Activated B cell treated with CpG ODN at 0.5 μM for 24 hours (primary cell): ENCODE measurements around the gene CTNNBL1. TPM values are rescaled to one million over a fixed set of nuclear protein-coding genes. Genes with fewer than 3 reads are reported as not detected.
A peak's percentile ranks its signal among the peaks of the same experiment; 100 is the strongest.

Experiments
- ATAC-seq: fragments of 200-7000 bp; cut with Tn5 transposase; one replicate; pipeline ENCODE4 v1.10.0; 2021; ENCODE audit warnings: low read depth, mild to moderate bottlenecking, moderate library complexity
- CTCF ChIA-PET: fragments of 350-600 bp; sonication (Branson Sonifier 250); formaldehyde crosslinking; loops from one replicate; lab custom pipeline; 2021; ENCODE audit warnings: antibody characterized with exemption; lab: Charles Lee
- POLR2A ChIA-PET: fragments of 350-600 bp; sonication (Branson Sonifier 250); formaldehyde crosslinking; loops from one replicate; lab custom pipeline; 2021; ENCODE audit warnings: antibody characterized with exemption; lab: Charles Lee
- DNase-seq: peaks from one replicate; pipeline ENCODE4 v3.0.0; 2022
- H3K27ac Mint-ChIP-seq: one replicate; pipeline ENCODE4 v1.8.0; 2020; ENCODE audit warnings: mixed read lengths
- H3K27me3 Mint-ChIP-seq: one replicate; pipeline ENCODE4 v1.8.0; 2021; ENCODE audit warnings: mixed read lengths
- H3K36me3 Mint-ChIP-seq: one replicate; pipeline ENCODE4 v1.8.0; 2021; ENCODE audit warnings: low read depth, mixed read lengths
- H3K4me1 Mint-ChIP-seq: one replicate; pipeline ENCODE4 v1.8.0; 2021; ENCODE audit warnings: mixed read lengths
- H3K4me3 Mint-ChIP-seq: one replicate; pipeline ENCODE4 v1.8.0; 2020; ENCODE audit warnings: mild to moderate bottlenecking, mixed read lengths
- H3K9me3 Mint-ChIP-seq: one replicate; pipeline ENCODE4 v1.8.0; 2020; ENCODE audit warnings: mixed read lengths
- CTCF ChIP-seq: fragments of 200-600 bp; IDR thresholded peaks from one replicate; pipeline ENCODE4 v1.8.0; 2022; ENCODE audit warnings: antibody characterized with exemption, mild to moderate bottlenecking
- intact Hi-C: fragments of 100-400 bp; cut with micrococcal nuclease; formaldehyde crosslinking; loops from one replicate; pipeline ENCODE4 v1.15.1; 2024
- total RNA-seq: library from RNA; stranded (reverse); gene quantifications from 2 replicates; pipeline ENCODE4 v1.2.3, GENCODE V29; 2022

Gene CTNNBL1
- total RNA-seq, 1 donor from 2014 or later, result 102 TPM

GRCh38 chr20:37762716-37763485 lies 69.1 kb downstream of the CTNNBL1 start:
- peaks cover 73% of the 10 kb centered on the region for H3K36me3 Mint-ChIP-seq
- no peak overlapping the region for H3K4me3 Mint-ChIP-seq
- no peak for TF ChIP-seq CTCF
- ATAC-seq (no peak), DNase-seq (no peak)
- ChIA-PET POLR2A (no interaction called here), CTCF (no interaction called here)
- H3K27me3 Mint-ChIP-seq, result no peaks in the 10 kb centered on the region
- intact Hi-C loops, result no loop called here
- H3K27ac Mint-ChIP-seq, result no peak overlapping the region
- peaks cover under 1% of the 10 kb centered on the region for H3K4me1 Mint-ChIP-seq
- no peaks in the 10 kb centered on the region for H3K9me3 Mint-ChIP-seq

DNA sequence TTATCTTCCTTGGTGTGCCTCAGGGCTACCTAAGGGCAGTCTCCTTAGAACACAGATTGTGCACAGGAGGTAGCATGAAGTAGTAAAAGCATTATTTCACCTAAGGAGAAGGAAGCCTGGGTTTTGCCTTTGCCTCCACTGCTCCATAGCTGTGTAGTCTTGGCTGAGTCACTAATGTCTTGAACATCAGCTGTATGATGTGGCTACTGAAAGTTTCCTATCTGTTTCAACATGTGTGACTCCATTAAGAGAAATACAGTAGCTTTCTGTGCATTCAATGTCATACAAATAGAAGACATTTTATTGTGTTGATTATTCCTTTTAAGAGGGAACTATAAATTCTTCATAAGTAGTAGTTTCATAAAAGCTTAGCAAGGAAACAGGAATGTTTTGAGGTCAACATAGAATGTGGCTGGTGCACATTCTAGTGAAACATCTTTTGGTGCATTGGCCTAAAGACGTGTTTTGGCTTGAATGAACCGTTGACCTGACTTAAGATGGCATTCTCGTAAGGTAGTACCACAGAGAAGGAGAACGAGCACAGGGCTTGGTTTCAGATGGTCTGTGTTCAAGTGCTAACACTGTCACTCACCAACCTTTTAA lies 70.6 kb downstream of the CTNNBL1 start:
- intact Hi-C loops, result no loop called here
- CTCF ChIA-PET, result no interaction called here
- Mint-ChIP-seq H3K27me3 (no peaks in the 10 kb centered on the region), H3K27ac (no peak overlapping the region), H3K36me3 (peaks cover 72% of the 10 kb centered on the region), H3K4me3 (no peak overlapping the region), H3K4me1 (no peaks in the 10 kb centered on the region), H3K9me3 (no peaks in the 10 kb centered on the region)
- TF ChIP-seq CTCF, result no peak
- DNase-seq, result no peak
- ATAC-seq, result no peak
- POLR2A ChIA-PET, result no interaction called here

DNA sequence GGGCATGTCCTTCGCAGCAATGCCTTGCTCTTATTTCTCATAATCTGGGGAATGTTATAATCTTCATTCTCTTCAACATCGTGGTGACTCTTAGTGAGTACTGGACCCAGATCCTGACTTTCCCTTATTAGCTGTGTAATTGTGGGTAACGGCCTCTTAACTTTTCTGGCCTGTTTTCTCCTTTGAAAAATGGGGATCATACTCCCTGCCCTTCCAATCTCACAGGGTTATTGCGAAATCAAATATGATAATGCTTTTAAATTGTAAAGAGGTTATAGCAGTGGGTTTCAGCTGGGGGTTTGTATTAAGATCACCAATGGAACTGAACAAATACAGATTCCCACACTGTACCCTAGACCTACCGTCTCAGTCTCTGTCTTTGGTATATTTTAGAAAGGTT lies 77.1 kb downstream of the CTNNBL1 start:
- ChIA-PET CTCF (no interaction called here), POLR2A (no interaction called here)
- no peak overlapping the region for H3K4me3 Mint-ChIP-seq
- no peaks in the 10 kb centered on the region for H3K9me3 Mint-ChIP-seq
- no peaks in the 10 kb centered on the region for H3K27me3 Mint-ChIP-seq
- H3K36me3 Mint-ChIP-seq, result peaks cover 60% of the 10 kb centered on the region
- no peak for TF ChIP-seq CTCF
- H3K27ac Mint-ChIP-seq, result no peak overlapping the region
- no peak for DNase-seq
- intact Hi-C loops, result no loop called here
- peaks cover 28% of the 10 kb centered on the region for H3K4me1 Mint-ChIP-seq
- no peak for ATAC-seq

- Mint-ChIP-seq H3K4me1 (peaks cover 52% of the 10 kb centered on the region), H3K4me3 (no peak overlapping the region), H3K36me3 (peaks cover 48% of the 10 kb centered on the region), H3K27ac (no peak overlapping the region), H3K9me3 (no peaks in the 10 kb centered on the region), H3K27me3 (no peaks in the 10 kb centered on the region)
- ATAC-seq (no peak), DNase-seq (no peak)
- ChIA-PET CTCF (interaction anchor here (1.2 kb wide), 1 partner anchor 239 kb away, joined by 3 read pairs; no protein-coding TSS in a partner anchor), POLR2A (interaction anchor here (0.6 kb wide), 1 partner anchor 23 kb away, joined by 5 read pairs; no protein-coding TSS in a partner anchor)
- intact Hi-C loops, result no loop called here
- TF ChIP-seq CTCF, result no peak
Observed at GRCh38 chr20:37773291-37773826, 79.5 kb downstream of the CTNNBL1 start.

DNA sequence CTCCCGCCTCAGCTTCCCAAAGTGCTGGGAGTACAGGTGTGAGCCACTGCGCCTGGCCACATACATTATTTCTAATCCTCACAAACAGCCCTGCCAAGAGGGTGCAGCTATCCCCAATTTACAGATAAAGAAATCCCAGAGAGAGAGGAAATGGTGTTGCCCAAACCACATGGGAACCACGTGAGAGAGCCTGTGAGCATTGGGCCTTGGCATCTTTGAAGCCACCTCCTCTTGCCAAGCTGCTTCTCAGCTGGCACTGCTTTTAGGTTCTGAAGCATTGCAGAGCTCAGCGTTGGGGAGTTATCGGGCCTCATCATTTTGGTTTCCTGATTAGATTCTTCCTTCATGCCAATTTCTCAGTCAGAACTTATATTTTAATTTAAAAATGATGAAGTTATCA lies 80.3 kb downstream of the CTNNBL1 start:
- ATAC-seq, result peak; percentile 47
- no peaks in the 10 kb centered on the region for H3K9me3 Mint-ChIP-seq
- H3K36me3 Mint-ChIP-seq, result peaks cover 54% of the 10 kb centered on the region
- TF ChIP-seq CTCF, result no peak
- intact Hi-C loops, result no loop called here
- H3K4me1 Mint-ChIP-seq, result peaks cover 55% of the 10 kb centered on the region
- ChIA-PET CTCF (interaction anchor here (1.3 kb wide), 1 partner anchor 19 kb away, joined by 4 read pairs; no protein-coding TSS in a partner anchor), POLR2A (interaction anchor here (0.6 to 1.3 kb wide), 3 partner anchors 22 to 30 kb away, joined by 5 to 9 read pairs (median 9); no protein-coding TSS in a partner anchor)
- no peak overlapping the region for H3K4me3 Mint-ChIP-seq
- H3K27me3 Mint-ChIP-seq, result no peaks in the 10 kb centered on the region
- DNase-seq, result no peak
- peak overlapping the region; percentile 75 for H3K27ac Mint-ChIP-seq
